ENCODE results near the gene GPR78. TPM values are rescaled to one million over a fixed set of nuclear protein-coding genes. Genes with fewer than 3 reads are reported as not detected.

The GPR78 gene
- total RNA-seq, 1 experiment from 2014 or later: 3.4 TPM

DNA sequence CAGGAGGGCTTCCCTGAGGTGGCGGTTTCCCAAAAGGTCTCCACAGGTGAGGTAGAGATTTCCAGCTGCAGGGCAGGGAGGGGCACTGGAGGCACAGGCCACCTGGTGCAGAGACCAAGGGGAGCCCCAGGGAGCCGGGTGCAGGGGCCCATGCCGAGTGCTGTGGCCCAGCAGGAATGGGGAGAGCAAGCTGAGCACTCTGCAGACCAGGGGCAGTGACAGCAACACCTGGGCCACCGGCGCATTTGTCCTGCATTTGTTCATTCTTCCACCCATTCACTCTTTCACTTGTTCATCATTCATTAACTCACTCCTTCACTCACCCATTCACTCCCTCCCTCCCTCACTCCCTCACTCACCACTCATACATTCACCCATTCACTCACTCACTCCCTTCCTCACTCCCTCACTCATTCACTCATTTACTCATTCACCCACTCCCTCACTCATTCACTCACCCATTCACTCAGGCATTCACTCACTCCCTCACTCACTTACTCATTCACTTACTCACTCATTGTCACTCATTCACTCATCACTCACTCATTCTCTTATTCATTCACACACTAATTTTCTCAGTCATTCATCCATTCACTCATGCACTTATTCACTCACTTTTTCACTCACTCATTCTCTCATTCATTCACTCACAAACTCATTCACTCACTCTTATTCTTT, 28.7 kb downstream of the GPR78 start:
- Histone ChIP-seq H3K27me3 (ENCODE audit: insufficient read depth, low read length) (no peaks in the 10 kb centered on the region), H2BK20ac (ENCODE audit: low read depth, low read length, poor library complexity, severe bottlenecking) (no peak overlapping the region), H4K91ac (ENCODE audit: insufficient read length, low read depth, low read length) (no peak overlapping the region), H4K5ac (ENCODE audit: insufficient read length, low read depth, low read length) (no peak overlapping the region), H2BK5ac (ENCODE audit: insufficient read length, low read length) (no peak overlapping the region), H3K18ac (ENCODE audit: insufficient read length, low read depth, low read length) (no peak overlapping the region), H3K23me2 (ENCODE audit: insufficient read length, low read depth, low read length, poor library complexity, severe bottlenecking) (no peaks in the 10 kb centered on the region), H3K56ac (ENCODE audit: insufficient read length, low read depth, low read length) (no peak overlapping the region), H2AK5ac (ENCODE audit: insufficient read length, low read length) (no peak overlapping the region), H3K79me1 (ENCODE audit: insufficient read depth, low read depth, low read length, poor library complexity, severe bottlenecking) (no peaks in the 10 kb centered on the region), H3K9ac (ENCODE audit: extremely low read depth, insufficient read length, low read length) (no peak overlapping the region), H3T11ph (ENCODE audit: low read length) (no peak overlapping the region), H2BK12ac (ENCODE audit: insufficient read length, low read depth, low read length) (no peak overlapping the region), H3K27ac (ENCODE audit: insufficient read length, low read depth, low read length) (no peak overlapping the region), H3K9me3 (ENCODE audit: control insufficient read depth, low read depth, low read length) (no peaks in the 10 kb centered on the region), H4K20me1 (ENCODE audit: control insufficient read depth, insufficient read depth, insufficient read length) (no peaks in the 10 kb centered on the region), H3K23ac (ENCODE audit: insufficient read length, low read depth, low read length) (no peak overlapping the region), H3K79me2 (ENCODE audit: insufficient read depth, low read length) (no peaks in the 10 kb centered on the region), H4K8ac (replicated peaks; ENCODE audit: insufficient read length, low read depth, low read length) (no peak overlapping the region), H2AFZ (ENCODE audit: low read length) (no peak overlapping the region), H3K4me1 (ENCODE audit: insufficient read depth, low read length) (no peaks in the 10 kb centered on the region), H3K14ac (ENCODE audit: insufficient read depth, low read length) (no peak overlapping the region), H2BK15ac (ENCODE audit: low read depth, low read length) (no peak overlapping the region), H3K4ac (ENCODE audit: low read depth, low read length) (no peak overlapping the region), H3K4me2 (ENCODE audit: insufficient read depth, insufficient read length, low read length) (no peak overlapping the region), H2BK120ac (ENCODE audit: low read depth, low read length, poor library complexity, severe bottlenecking) (no peak overlapping the region)
- Mint-ChIP-seq H3K4me1 (no peaks in the 10 kb centered on the region; a peak in 1 of 4 replicates), H3K9me3 (no peaks in the 10 kb centered on the region), H3K27ac (no peak overlapping the region), H3K4me3 (no peak overlapping the region), H3K27me3 (ENCODE audit: low read depth) (peaks cover 2% of the 10 kb centered on the region; the same call in 1 of the 2 replicates), H3K36me3 (ENCODE audit: insufficient read depth in 1 of 3, low read depth in 3 of 3) (peaks cover 2 to 35% (median 30%) of the 10 kb centered on the region in 3 experiments; a peak in 5 of 7 replicates)
- DNase-seq: no peak
- TF ChIP-seq, protein P1, sequence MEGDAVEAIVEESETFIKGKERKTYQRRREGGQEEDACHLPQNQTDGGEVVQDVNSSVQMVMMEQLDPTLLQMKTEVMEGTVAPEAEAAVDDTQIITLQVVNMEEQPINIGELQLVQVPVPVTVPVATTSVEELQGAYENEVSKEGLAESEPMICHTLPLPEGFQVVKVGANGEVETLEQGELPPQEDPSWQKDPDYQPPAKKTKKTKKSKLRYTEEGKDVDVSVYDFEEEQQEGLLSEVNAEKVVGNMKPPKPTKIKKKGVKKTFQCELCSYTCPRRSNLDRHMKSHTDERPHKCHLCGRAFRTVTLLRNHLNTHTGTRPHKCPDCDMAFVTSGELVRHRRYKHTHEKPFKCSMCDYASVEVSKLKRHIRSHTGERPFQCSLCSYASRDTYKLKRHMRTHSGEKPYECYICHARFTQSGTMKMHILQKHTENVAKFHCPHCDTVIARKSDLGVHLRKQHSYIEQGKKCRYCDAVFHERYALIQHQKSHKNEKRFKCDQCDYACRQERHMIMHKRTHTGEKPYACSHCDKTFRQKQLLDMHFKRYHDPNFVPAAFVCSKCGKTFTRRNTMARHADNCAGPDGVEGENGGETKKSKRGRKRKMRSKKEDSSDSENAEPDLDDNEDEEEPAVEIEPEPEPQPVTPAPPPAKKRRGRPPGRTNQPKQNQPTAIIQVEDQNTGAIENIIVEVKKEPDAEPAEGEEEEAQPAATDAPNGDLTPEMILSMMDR (conservative IDR thresholded peaks at IDR 0.05): no peak
- no CpG with 5 or more reads among the region's 5 CpGs for WGBS (ENCODE audit: extremely low coverage, insufficient read length, low lambda C conversion rate)
